Subcutaneous adipose tissue (tissue), 4 donors: ENCODE measurements around the gene ENKUR. TPM values are rescaled to one million over a fixed set of nuclear protein-coding genes. Genes with fewer than 3 reads are reported as not detected.

Source experiments
- CTCF ChIP-seq: fragments of 450-650 bp; IDR thresholded peaks from one replicate; pipeline ENCODE4 v1.5.1; 2016; ENCODE audit warnings: low read depth, mild to moderate bottlenecking, control low read depth, antibody characterized with exemption, moderate library complexity
- total RNA-seq, 4 donors: library from RNA; depleted of rRNA; stranded (reverse); fragments of >200 nt; gene quantifications; one replicate each; pipeline ENCODE4 v1.1.0, GENCODE V29; 2016

The ENKUR gene
- total RNA-seq, 4 donors from 2014 or later = 0.17 TPM; not detected in 3

- no peak for TF ChIP-seq CTCF
These were observed 41.9 kb upstream of the ENKUR start for GRCh38 chr10:25057886-25058285.

GRCh38 chr10:25056726-25057125, 40.8 kb upstream of the ENKUR start:
- no peak for TF ChIP-seq CTCF

- TF ChIP-seq CTCF = no peak
These were observed 36.1 kb upstream of the ENKUR start for GRCh38 chr10:25052012-25052411.

GRCh38 chr10:25050402-25050801, 34.4 kb upstream of the ENKUR start:
- TF ChIP-seq CTCF = no peak

- no peak for TF ChIP-seq CTCF
These were observed 34.0 kb upstream of the ENKUR start for GRCh38 chr10:25049966-25050365.

- TF ChIP-seq CTCF = no peak
These were observed 32.5 kb upstream of the ENKUR start for GRCh38 chr10:25048450-25048849.

- no peak for TF ChIP-seq CTCF
These were observed 31.8 kb upstream of the ENKUR start for GRCh38 chr10:25047591-25048301.
